Glomerular visceral epithelial cell (primary cell): ENCODE measurements around the gene ANKS1B.

Source experiments
- DNase-seq: peaks from one replicate; pipeline ENCODE4 v3.0.0-alpha.2; 2016; ENCODE audit errors: extremely low spot score

The ANKS1B gene

DNA sequence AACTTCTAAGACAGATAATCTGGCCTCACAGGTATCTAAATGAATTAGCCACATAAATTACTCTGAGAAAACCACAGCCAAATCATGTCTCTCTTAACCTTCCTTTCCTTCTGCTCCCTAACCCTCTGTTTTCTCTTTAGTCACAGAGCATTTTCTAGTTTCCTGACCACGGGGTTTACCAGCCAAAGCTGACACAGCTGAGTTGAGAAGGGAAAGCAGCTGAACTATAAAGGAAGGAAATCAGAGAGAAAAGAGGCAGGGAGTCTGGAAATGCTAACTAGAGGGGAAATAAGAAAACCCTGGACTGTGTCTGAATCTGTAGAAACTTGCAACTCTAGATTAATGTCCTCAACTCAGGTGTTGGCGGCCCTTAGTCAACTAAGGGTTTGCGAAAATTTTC is 24.4 kb downstream of the ANKS1B start:
- no peak for DNase-seq

DNA sequence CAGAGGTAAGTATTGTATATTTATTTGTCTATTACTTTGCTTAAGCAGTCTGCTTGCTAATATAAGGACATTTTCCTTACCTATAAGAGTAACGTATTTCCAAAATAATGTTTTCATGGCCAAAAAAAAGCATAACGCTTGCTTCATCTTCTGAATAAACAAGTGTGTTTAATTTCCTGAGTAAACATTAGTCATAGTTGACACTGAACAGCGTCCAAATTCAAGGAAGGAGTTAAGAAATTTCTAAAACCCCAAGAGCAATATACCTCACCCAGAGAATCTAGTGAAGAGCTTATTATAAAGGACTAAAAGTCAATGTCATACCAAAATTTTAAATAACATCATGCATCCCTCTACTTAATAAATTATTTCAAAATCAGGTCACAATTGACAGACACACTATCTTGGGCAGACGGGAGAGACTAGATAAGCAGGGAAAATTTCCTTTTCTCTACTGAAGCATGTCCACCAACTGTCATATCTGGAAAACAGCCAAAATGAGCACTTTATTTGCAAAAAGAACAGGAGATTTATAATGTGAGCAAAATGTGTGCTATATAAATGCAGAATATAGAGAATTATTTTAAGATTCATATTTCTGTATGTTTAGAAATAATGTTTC is 25.1 kb downstream of the ANKS1B start:
- no peak for DNase-seq

DNA sequence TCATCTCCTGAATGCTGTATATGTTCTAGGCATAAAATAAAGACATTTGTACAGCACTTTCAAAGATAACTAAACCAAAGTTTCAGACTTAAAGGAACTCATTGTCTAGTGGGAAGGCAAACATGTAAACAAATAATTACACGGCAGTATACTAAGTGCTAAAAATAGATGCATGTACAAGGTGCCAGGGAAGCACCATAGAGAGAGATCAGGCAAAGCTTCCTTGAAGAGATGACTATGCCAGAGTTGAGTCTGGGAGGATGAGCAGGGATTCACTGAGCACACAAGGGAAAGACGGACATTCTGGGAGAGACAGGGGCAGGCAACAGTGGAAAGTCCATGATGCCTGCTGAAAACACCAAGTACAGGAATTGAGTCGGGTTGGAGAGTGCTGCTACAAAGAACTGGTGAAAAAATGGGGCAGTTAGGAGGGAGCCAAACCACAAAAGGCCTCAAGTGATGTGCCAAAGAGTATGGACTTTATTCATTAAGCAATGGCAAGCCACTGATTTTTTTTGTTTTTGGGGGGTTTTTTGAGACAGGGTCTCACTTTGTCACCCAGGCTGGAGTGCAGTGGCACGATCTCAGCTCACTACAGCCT is 26.8 kb downstream of the ANKS1B start:
- no peak for DNase-seq

DNA sequence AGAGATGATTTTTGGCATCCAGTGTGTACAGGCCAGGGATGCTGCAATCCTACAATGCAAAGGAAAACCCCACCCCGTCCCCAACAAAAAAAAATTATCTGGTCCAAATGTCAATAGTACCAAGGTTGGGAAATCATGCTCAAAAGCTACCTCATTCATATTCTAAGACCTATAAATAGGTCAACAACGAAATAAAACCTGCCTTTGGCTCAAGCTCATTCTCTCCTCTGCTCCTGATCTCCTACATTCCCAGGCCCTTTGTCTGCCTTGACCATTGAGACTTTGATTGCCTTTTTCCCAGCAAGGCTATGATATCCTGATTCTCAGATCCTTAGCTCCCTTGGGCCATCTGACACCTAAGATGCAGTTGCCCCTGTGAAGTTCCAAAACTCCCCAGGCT is 30.0 kb downstream of the ANKS1B start:
- DNase-seq = no peak

DNA sequence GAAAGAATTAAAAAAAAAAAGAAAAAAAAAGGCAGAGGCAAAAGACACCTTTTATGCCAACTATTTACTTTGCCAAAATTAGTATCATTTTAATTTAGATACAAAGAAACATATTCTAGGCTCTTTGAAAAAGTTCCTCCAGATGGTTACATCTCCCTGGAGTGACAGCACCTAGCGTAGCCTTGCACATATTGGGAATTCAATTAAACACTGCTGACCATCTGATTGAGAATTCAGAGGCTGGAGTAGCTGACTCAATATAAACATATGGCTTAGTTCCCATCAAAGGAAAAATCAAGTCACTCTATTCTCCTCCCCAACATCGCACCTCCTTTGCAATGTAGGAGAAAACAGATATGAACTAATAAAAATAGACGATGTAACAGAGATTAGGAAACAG is 36.4 kb downstream of the ANKS1B start:
- DNase-seq = no peak

DNA sequence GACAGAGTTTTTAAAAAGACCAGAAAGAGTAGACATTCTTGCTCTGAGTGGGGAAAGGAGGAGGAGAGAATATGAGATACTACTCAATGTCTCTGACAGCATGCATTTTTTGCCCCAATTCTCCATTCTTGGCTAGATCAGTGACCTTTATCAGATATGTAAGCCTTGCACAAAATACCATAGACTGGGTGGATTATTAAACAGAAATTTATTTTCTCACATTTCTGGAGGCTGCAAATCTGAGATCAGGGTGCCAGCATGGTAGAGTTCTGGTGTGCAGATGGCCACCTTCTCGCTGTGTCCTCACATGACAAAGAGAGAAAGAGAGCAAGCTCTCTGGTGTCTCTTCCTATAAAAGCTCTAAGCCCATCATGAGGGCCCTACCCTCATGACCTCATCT is 38.6 kb downstream of the ANKS1B start:
- no peak for DNase-seq

DNA sequence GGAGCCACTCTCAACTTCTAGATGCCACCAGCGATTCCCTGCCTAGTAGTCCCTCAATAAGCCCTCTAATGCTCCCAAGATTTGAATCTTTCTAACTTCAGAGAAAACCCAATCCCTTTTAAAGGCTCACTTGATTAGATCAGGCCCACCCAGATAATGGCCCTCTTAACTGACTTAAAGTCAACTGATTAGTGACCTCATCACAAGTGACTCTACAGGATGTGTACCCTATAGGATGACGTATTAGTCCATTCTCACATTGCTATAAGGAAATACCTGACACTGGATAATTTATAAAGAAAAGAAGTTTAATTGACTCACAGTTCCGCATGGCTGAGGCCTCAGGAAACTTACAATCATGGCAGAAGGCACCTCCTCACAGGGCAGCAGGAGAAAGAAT is 49.1 kb downstream of the ANKS1B start:
- no peak for DNase-seq

DNA sequence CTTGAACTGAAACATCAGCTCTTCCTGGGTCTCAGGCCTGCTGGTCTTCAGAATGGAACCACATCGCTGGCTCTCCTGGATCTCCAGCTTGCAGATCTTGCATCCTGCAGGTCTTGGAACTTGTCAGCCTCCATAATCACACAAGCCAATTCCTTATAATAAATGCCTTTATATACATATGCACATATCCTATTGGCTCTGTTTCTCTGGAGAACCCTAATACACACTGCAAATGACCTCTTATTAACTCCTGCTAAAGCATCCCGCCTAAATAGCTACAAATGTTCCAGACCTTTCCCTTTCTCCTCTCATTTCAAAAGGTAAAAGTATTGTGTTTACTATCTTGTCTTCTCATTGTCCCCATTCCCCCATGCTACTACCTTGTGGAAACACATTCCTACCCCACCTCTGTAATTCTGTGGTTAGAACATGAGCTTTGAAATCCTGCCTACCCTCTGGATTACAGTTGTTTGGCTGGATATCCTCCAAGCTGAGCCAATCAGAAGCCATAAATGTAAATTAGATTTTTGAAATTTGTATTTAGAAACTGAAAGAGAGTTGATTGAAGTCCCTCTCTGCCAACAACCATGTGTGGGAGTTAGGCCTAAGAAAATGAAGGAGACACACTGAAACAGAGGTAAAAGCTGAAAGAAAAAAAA is 58.1 kb downstream of the ANKS1B start:
- DNase-seq = no peak

DNA sequence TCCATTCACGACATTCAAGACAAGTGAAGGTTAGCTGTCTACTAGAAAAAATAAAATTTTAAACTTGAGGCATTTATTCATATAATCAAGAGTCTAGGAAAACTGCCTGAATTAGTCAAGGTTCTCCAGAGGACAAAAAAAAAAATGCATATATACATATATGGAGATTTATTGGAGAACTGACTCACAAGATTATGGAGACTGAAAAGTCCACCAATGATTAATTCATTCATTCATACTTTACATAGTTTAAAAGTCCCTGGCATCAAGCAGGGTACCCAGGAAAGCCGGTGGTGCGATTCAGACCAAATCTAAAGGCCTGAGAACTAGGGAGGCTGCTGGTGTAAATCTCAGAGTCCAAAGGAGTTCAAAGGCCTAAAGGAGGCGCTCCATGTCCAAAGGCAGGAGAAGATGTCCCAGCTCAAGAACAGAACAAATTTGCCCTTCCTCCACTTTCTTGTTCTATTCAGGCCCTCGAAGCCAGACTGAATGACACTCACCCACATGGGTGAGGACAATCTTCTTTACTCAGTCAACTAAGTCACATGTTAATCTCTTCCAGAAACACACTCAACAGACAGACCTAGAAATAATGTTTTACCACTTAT is 64.3 kb downstream of the ANKS1B start:
- DNase-seq = no peak

DNA sequence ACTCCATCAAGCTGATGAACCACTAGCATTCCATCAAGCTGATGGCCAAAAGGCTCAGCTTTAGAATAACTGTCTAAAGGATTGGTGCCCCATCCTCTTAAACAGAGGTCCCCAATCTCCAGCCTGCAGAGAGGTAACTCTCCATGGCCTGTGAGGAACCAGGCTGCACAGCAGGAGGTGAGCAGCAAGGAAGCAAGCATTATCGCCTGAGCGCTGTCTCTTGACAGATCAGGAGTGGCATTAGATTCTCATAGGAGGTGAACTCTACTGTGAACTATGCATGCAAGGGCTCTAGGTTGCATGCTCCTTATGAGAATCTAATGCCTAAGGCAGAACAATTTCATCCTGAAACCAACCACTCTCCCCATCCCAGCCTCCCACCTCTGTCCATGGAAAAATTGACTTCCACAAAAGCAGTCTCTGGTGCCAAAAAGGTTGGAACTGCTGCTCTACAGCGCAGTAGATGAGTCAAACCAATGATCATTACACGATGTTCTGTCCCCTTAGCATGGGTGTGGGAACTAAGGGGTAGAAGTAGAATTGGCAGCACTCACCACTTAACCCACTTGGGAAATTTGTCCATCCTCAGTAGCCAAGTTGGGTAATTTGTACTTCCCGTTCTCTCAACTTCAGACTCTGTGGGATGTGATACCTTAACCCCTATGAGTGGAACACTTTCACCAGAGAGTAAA is 66.9 kb downstream of the ANKS1B start:
- no peak for DNase-seq

DNA sequence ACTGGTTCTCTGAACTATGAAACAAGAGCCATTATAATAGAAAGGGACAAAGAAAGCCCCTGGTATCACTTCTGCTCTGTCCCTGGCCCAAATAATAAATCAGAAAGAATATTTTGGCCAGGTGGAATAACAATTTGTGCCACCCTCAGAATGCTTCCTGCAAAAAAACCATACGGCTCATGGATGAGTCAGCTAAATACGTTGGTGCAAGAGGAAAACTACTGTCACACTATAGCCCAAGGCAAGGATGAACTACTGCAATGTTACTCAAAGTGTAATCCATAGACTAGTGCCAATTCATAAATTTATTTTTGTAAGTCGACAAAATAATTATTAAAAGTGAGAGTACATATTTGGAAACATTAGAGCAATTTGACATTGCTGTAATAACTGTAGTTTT is 68.2 kb downstream of the ANKS1B start:
- DNase-seq = no peak

DNA sequence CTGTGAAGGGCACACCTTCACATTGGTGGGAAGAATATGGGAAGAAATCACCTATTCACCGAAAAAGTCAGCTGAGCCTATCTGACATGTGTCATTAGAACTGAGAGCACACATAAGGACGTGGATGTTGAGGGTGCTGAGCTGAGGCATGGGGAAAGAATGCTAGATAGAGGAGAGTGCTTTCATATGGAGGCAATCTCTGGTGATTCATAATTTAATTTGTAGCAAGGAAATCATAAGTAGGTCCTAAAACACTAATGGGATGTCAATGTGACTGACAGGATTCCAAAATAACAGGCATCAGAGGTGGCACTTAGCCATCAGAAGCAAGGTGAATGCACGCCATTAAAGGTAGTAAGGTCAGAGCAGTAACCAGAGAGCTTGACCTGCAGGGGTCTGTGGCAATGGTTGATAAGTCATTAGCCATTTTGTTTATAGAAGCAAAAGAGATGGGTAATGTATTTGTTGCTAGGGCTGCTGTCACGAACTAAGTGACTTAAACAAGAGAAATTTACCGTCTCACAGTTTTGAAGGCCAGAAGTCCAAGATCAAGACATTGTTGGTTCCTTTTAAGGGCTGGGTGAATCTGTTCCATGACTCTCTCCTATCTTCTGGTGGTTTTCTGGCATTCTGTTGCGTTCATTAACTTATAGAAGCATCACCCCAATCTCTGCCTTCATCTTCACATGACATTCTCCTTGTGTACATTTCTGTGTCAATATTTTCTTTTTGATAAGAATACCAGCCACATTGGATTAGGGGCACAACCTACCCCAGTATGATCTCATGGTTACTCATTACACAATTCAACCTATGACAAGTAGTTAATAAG is 69.3 kb downstream of the ANKS1B start:
- peak; percentile 52 for DNase-seq

DNA sequence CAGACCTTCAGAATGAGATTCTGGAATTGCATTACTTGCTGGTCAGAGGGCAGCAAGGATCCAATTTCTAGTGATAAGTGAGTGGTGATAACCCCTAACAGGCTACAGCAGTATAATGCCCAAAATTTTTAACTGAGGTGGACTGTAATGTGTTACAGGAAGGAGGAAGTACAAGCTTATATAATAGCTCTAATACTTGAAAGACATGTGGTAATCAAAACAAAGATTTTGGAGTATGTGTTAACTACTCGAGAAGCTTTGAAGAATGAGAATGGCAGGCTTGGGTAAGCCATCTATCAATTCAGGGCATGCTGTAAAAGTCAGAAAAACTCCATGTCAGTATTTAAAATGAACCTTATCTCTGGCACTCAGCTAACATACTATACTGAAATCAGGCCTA is 70.5 kb downstream of the ANKS1B start:
- no peak for DNase-seq

DNA sequence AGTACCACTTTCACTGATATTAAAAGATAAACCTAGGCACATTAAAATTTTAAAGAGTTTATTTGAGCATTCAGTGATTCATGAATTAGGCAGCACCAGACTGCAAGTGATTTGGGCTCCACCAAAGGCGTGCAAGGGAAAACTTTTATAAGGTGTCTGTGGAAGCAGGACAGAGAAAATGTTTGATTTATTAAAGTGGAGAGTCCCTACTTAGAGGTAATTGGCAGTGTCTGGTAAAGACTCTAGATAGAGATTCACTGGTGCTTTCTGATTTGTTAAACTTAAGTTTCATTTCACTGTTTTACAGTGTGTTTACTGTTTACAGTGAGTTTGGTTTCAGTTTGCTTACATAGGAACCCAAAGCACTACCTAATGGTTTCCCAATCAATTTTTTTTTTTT is 72.8 kb downstream of the ANKS1B start:
- no peak for DNase-seq

DNA sequence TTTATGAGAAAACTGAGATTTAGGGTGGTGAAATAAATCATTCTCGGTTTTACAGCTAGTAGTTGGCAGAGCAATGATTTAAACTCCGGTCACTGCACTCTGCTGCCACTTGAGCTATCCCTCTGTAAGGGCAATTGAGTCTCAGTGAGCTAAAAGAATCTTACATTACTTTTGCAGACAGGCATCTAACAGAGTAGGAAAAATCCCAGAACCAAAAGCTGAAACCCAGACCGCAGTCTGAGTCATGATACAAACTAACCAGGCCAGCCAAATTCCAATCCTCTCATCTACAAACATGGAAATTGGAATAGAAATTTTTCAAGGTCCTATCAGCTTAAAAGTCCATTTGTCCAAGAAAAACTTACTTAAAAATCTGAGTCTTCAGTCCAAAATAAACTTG is 73.7 kb downstream of the ANKS1B start:
- DNase-seq = peak; percentile 86

DNA sequence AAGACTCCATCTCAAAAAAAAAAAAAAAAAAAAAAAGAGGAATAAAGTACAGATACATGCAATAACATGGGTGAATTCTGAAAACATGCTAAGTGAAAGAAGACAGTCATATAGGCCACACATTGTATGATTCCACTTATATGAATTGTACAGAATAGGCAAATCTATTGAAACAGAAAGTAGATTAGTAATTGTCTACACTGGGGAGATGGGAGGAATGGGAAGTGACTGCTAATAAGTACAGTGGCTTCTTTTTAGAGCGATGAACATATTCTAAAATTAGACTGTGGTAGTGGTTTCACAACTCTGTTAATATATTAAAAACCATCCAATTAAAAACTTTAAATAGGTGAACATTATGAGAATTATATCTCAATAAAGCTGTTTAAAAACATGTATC is 74.4 kb downstream of the ANKS1B start:
- DNase-seq = no peak

DNA sequence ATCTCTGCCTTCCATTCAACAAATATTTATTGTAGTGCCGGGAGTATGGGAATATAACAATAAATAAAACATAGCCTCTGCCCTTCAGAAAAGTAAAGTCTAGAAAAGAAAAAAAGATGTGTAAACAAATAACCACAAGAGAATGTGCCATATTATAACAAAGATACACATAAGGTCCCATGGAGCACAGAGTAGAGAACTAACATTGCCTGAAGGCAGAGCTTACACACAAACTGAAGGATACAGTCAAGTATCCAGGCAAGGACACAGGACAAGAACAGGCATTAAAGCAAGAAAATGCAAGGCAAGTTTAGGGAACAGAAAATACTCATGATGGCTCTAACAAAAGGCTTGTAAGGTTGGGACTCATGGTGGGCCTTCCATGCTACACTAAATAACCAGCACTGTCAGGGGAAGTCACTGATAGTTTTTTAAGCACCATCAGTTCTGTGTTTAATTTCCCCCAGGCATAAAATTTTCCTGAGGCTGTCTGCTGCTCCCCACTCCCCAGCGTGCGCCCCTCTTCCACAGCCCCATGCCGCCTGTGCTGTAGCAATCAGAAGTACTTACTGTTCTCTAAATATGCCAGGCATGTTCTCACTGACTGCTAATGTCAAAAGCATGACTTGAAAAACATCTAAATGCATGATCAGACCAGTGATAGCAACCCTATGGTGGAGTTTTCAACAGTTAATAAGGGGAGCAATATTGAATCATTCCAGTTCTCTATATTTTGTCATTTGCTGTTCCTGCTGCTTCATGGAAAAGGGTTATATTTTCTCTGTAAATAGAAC is 77.8 kb downstream of the ANKS1B start:
- no peak for DNase-seq

DNA sequence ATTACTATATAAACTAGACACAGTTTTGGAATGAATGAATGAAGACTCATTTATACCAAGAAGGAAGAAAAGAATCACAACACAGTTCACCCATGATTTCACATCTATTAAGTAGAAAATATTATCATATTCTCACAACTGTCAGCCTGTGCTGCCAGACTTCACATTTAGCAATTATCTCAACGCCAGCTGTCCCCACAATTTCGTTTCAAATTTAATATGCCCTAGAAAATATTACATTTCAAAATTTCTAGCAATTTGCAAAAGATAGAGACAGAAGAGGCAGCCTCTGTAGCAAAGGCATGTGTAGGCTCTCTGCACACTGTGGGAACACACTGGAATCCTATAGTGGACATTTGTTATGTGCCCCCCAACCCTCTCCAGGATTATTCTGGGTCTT is 83.6 kb downstream of the ANKS1B start:
- DNase-seq = no peak

DNA sequence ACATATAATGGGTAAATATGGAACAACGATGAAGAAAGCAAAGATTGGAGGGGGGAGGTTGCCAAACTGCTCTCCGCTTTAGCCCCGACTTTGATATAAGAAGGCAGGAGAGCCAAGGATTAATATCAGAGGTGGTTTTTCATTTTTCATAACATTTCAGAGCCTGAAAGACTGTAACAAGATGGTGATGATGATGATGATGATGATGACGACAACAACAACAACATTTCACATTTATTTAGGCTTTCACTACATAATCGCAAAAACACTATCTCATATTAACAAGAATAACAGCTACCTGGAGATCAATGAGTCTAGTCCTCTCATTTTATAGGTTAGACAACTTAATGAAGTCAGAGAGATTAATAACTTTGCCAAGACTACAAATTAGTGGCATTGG is 86.1 kb downstream of the ANKS1B start:
- no peak for DNase-seq

DNA sequence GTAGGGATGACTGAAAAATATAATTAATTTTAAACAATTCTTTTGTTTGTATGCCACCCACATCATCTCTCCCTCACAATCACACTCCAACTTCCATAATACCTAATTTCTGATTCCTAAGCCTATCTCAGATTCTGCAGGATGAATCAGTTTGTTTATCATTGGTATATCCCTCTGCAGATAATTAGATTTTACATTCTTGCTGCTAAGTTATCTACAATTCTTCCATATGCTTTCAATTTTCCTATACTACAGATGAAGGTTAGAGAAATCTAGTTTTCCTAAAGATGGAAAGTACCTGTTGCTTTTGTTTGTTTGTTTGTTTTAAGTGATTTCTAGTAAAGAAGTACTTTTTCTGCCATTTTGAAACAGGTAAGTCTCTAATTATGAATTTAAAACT is 105.3 kb downstream of the ANKS1B start:
- DNase-seq = no peak

DNA sequence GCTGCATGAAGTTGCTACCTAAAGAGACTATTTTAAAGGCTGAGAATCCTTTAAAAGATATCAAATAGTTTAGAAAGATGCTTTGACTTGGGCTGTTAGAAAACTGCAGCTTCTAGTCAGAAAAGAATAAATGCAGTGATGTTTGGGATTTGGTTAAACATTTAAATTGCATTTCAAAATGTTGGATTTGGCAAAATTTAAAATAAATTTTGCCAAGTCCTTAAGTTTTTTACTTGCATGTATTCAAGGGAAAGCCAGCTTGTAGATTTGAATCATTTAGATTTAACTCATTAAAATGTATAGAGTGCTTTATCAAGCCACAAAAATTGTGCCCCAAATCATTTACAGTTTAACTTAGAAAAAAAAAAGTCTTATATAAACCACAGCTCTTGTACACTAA is 109.7 kb downstream of the ANKS1B start:
- no peak for DNase-seq
